ENCODE results near the gene ARHGEF28. TPM values are rescaled to one million over a fixed set of nuclear protein-coding genes. Genes with fewer than 3 reads are reported as not detected.

Gene ARHGEF28
- total and polyA plus RNA-seq, 9 of the 15 experiments (the other 6 are each of a cell fraction or from before 2014, with no cell fraction given): 0.27 TPM; not detected in 8

GRCh38 chr5:73915345-73915744 is 289.3 kb downstream of the ARHGEF28 start:
- POLR2A ChIA-PET: no interaction called here
- FAIRE-seq (no peak), ATAC-seq (no peak), DNase-seq (ENCODE audit: extremely low read depth in 1 of 4, low spot score in 3 of 4) (no peak)
- no peaks in the 10 kb centered on the region for H3K9me3 ChIP-seq (replicated peaks; ENCODE audit: control insufficient read depth, insufficient read depth, low read depth, low read length)
- WGBS (ENCODE audit: insufficient coverage, low coverage, missing lambda C conversion rate): 0% methylated on average over 1 of the region's 1 CpG
- intact Hi-C loops (cut with micrococcal nuclease): no loop called here
- no peak overlapping the region for H3K9ac ChIP-seq (ENCODE audit: insufficient read depth in 1 of 2, low read depth in 2 of 2, low read length in 2 of 2)
- no peaks in the 10 kb centered on the region for H3K36me3 ChIP-seq (ENCODE audit: control insufficient read depth, insufficient read depth, low read length)
- no peak overlapping the region for H3K4me3 ChIP-seq
- no peak overlapping the region for H3K4me2 ChIP-seq (ENCODE audit: insufficient read depth, low read length)
- in situ Hi-C loops (cut with MboI): no loop called here
- no peaks in the 10 kb centered on the region for H4K20me1 ChIP-seq (replicated peaks; ENCODE audit: control insufficient read depth, insufficient read depth, low read length)
- BruUV-seq (replicated peaks): no TSS peak
- no peaks in the 10 kb centered on the region for H3K9me1 ChIP-seq (ENCODE audit: control insufficient read depth, insufficient read depth, low read length)
- peaks cover 0 to 5% of the 10 kb centered on the region in 2 experiments; a peak in 4 of 5 replicates for H3K27me3 ChIP-seq (ENCODE audit: control insufficient read depth in 2 of 2, insufficient read depth in 2 of 2, low read length in 2 of 2)
- CTCF ChIA-PET (ENCODE audit: low intra/inter-chr PET ratio): no interaction called here
- no peaks in the 10 kb centered on the region for H3K79me2 ChIP-seq (ENCODE audit: control insufficient read depth, insufficient read depth, low read length)
- no peaks in the 10 kb centered on the region for H3K4me1 ChIP-seq (replicated peaks in 1 of 2; ENCODE audit: control insufficient read depth in 2 of 2, insufficient read depth in 2 of 2, low read length in 2 of 2)
- no peak overlapping the region for H2AFZ ChIP-seq (ENCODE audit: low read depth, low read length)
- no peak overlapping the region for H3K27ac ChIP-seq (ENCODE audit: extremely low read depth, low read depth, low read length)
- TF ChIP-seq ZSCAN32 (CRISPR knock-in tag; IDR thresholded peaks at IDR 0.05) (no peak), ZSCAN29 (IDR thresholded peaks at IDR 0.05) (no peak), ZNF175 (CRISPR knock-in tag; IDR thresholded peaks at IDR 0.05; ENCODE audit: low read depth) (no peak), TEAD1 (CRISPR knock-in tag; IDR thresholded peaks at IDR 0.05) (no peak), ZNF347 (CRISPR knock-in tag; IDR thresholded peaks at IDR 0.05; ENCODE audit: low read depth) (no peak), ZBTB40 (IDR thresholded peaks at IDR 0.05) (no peak), ZBTB40 (CRISPR knock-in tag; IDR thresholded peaks at IDR 0.05) (no peak), BRF1 (IDR thresholded peaks at IDR 0.05; ENCODE audit: borderline replicate concordance, extremely low read depth, insufficient read length) (no peak), CTBP1 (IDR thresholded peaks at IDR 0.05; ENCODE audit: borderline replicate concordance) (no peak), PHF8 (IDR thresholded peaks at IDR 0.05; ENCODE audit: borderline replicate concordance, low read length) (no peak), ZNF584 (CRISPR knock-in tag; IDR thresholded peaks at IDR 0.05; ENCODE audit: low read depth) (no peak), ZNF778 (CRISPR knock-in tag; IDR thresholded peaks at IDR 0.05) (no peak), ATF4 (CRISPR knock-in tag; IDR thresholded peaks at IDR 0.05) (no peak), SRSF7 (optimal IDR thresholded peaks at IDR 0.05; ENCODE audit: low read depth, low read length) (no peak), HMG20A (CRISPR knock-in tag; conservative IDR thresholded peaks at IDR 0.05) (no peak)
